ENCODE data around the gene MRPS23. TPM values are rescaled to one million over a fixed set of nuclear protein-coding genes. Genes with fewer than 3 reads are reported as not detected.
A peak's percentile ranks its signal among the peaks of the same experiment; 100 is the strongest.

The MRPS23 gene
- total and polyA plus RNA-seq, 2 of the 13 experiments (the other 11 are each of a cell fraction or from before 2014, with no cell fraction given): 63.2 to 181 TPM

- TF ChIP-seq SPEN (CRISPR knock-in tag; IDR thresholded peaks at IDR 0.05; ENCODE audit: low read depth) (0 out of 2 replicates have a peak, but pooled peaks have one; percentile 39), ZBTB38 (CRISPR knock-in tag; IDR thresholded peaks at IDR 0.05) (peak; percentile 18; the same call in 1 of the 2 replicates), KMT2A (CRISPR knock-in tag; IDR thresholded peaks at IDR 0.05) (0 out of 2 replicates have a peak, but pooled peaks have one; percentile 4), SRY (CRISPR knock-in tag; IDR thresholded peaks at IDR 0.05) (peak; percentile 34; the same call in 1 of the 2 replicates), PRDM10 (CRISPR knock-in tag; IDR thresholded peaks at IDR 0.05; ENCODE audit: low read depth) (no peak), NR2F6 (IDR thresholded peaks at IDR 0.05) (no peak), NR2F6 (CRISPR knock-in tag; IDR thresholded peaks at IDR 0.05) (peak; percentile 49; the same call in 1 of the 2 replicates), IRF2 (CRISPR knock-in tag; IDR thresholded peaks at IDR 0.05) (peak; percentile 45; the same call in 1 of the 2 replicates), ZNF142 (CRISPR knock-in tag; IDR thresholded peaks at IDR 0.05) (0 out of 2 replicates have a peak, but pooled peaks have one; percentile 14)
- TF ChIP-seq, protein P1, sequence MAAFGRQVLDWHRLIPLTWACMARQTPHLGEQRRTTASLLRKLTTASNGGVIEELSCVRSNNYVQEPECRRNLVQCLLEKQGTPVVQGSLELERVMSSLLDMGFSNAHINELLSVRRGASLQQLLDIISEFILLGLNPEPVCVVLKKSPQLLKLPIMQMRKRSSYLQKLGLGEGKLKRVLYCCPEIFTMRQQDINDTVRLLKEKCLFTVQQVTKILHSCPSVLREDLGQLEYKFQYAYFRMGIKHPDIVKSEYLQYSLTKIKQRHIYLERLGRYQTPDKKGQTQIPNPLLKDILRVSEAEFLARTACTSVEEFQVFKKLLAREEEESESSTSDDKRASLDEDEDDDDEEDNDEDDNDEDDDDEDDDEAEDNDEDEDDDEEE (CRISPR knock-in tag; IDR thresholded peaks at IDR 0.05): no peak
- TF ChIP-seq, protein P2, sequence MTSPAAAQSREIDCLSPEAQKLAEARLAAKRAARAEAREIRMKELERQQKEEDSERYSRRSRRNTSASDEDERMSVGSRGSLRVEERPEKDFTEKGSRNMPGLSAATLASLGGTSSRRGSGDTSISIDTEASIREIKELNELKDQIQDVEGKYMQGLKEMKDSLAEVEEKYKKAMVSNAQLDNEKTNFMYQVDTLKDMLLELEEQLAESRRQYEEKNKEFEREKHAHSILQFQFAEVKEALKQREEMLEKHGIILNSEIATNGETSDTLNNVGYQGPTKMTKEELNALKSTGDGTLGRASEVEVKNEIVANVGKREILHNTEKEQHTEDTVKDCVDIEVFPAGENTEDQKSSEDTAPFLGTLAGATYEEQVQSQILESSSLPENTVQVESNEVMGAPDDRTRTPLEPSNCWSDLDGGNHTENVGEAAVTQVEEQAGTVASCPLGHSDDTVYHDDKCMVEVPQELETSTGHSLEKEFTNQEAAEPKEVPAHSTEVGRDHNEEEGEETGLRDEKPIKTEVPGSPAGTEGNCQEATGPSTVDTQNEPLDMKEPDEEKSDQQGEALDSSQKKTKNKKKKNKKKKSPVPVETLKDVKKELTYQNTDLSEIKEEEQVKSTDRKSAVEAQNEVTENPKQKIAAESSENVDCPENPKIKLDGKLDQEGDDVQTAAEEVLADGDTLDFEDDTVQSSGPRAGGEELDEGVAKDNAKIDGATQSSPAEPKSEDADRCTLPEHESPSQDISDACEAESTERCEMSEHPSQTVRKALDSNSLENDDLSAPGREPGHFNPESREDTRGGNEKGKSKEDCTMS (CRISPR knock-in tag; conservative IDR thresholded peaks at IDR 0.05): 0 out of 2 replicates have a peak, but pooled peaks have one; percentile 14
- TF ChIP-seq, protein P3, sequence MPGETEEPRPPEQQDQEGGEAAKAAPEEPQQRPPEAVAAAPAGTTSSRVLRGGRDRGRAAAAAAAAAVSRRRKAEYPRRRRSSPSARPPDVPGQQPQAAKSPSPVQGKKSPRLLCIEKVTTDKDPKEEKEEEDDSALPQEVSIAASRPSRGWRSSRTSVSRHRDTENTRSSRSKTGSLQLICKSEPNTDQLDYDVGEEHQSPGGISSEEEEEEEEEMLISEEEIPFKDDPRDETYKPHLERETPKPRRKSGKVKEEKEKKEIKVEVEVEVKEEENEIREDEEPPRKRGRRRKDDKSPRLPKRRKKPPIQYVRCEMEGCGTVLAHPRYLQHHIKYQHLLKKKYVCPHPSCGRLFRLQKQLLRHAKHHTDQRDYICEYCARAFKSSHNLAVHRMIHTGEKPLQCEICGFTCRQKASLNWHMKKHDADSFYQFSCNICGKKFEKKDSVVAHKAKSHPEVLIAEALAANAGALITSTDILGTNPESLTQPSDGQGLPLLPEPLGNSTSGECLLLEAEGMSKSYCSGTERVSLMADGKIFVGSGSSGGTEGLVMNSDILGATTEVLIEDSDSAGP (CRISPR knock-in tag; IDR thresholded peaks at IDR 0.05; ENCODE audit: borderline replicate concordance): peak; percentile 56; the same call in 1 of the 2 replicates
Observed at GRCh38 chr17:57892146-57892819, 42.4 kb upstream of the MRPS23 start (continued).

Data from HepG2 (cell line).